Femur (tissue), 1 donor: ENCODE results near the gene MYBPH.

ENCODE experiments used
- DNase-seq: peaks from one replicate; pipeline ENCODE4 v3.0.0-alpha.2; 2017

Gene MYBPH

GRCh38 chr1:203146537-203146936 is 29.1 kb downstream of the MYBPH start:
- no peak for DNase-seq

- no peak for DNase-seq
Measured at GRCh38 chr1:203146042-203146369, 29.6 kb downstream of the MYBPH start.

DNA sequence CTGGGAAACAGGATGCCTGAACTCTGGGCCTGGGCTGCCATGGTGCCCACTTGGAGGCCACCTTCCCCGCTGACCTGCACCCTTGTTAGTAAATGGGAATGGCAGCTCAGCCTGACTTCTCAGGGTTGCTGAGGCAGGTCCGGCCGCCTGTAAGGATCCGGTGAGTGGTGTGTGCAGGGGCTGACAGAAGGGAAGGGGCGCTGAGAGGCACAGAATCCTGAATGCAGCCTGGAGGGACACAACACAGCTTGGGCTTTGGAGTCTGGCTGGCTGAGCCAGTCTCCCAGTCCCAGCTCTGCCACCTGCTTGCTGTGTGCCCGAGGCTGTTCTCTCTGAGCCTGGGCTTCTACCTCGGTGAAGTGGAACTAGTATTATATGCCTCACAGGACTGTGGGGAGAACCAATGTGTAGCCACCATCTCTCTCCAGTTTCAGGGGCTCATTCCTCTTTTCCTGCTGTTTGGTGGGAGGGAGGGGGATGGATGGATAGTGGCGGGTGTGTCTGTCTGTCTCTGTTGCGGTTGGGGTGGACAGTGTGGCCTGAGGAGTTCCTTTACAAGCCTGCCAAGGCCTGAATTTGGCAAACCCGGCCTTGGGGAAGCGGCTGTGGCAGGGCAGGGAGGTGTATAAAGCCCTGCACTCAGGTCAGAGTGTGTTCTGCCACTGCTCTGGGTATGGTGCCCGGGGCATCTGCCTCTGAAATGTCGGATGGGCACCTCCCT is 30.1 kb downstream of the MYBPH start:
- DNase-seq: no peak

- DNase-seq: no peak
Measured at GRCh38 chr1:203144661-203145060, 31.0 kb downstream of the MYBPH start.

DNA sequence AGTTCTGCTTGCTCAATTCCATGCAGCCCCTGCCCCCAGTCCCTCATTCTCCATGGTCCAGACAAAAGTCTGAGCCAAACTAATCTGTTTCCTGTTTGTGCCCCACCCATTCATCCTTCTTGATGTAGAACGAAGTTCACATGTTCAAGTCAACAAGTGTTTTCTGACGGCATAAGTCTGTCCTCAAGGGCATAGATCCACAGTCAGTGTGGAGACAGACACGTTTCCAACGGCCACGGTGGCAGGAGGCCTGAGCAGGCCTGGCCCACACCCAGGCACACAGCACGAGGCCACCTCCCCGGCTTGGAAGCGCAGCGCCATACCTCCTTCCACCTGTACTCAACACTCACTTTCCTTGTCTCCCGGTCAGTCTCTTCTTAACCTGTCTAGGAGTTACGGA is 32.0 kb downstream of the MYBPH start:
- no peak for DNase-seq

DNA sequence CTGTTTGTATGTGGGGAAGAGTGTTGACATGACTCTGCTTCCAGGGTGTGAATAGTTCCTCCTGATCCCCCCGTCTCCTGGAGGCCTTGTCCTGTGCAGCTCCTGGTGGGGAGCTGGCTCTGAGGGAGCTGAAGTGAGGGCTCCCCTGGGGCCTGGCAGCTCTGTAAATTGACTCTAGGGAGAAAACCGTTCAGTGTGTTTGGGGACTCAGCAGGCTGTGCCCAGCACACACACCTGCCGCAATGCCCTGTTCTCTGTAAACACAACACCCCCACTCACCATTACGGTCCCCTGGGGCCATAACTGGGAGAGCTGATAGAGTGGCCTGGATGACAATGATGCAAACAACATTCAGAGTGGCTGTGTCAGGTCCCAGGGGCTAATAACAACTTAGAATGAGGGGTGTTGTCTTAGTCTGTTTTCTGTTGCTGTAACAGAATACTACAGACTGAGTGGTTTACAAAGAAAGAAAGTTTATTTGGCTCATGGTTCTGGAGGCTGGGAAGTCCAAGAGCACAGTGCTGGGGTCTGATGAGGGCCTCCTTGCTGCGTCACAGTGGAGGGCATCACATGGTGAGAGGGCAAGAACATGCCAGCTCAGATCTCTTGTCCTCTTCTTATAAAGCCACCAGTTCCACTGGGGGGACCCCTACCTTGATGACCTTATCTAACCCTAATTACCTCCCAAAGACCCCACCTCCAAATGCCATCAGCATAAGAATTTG is 32.8 kb downstream of the MYBPH start:
- DNase-seq: no peak

GRCh38 chr1:203142124-203142523 is 33.5 kb downstream of the MYBPH start:
- no peak for DNase-seq

GRCh38 chr1:203140743-203141520 is 34.7 kb downstream of the MYBPH start:
- DNase-seq: no peak

DNA sequence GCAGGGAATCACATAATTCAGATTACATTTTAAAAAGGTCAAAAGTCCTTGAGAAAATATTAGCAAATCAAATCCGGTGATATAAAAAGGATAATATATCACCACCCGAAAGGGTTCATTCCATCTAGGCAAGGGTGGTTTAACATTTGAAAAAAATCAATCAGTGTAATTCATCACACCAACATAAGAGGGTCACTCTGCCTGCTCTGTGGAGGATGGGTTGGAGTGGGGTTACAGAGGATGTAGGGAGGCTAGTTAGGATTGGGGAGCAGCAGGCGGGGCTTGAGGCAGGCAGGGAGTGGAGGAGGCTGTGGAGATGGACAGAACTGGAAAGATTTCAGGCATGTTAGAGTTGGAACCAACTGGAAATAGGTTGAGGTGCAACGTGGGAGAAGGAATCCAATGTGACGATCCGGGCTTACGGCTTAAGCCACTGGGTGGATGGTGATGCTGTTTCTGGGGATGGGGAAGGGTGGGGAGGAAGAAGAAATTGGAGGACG is 35.6 kb downstream of the MYBPH start:
- no peak for DNase-seq

DNA sequence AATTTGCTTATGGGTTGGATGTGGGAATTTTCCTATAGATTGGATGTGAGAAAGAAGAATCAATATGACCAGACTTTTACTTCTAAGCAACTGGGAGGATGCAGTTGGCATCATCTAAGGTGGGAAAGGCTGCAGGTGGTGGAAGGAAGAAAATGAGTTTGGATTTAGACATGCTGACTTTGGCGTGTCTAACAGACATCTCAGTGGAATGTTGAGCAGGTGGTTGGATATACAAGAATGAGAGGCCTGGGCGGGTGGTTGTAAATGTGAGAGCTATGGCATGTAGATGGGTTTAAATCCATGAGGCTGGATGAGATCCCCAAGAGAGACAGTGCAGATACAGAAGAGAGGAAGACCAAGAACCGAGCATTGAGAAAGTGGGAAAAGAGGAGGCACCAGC is 37.6 kb downstream of the MYBPH start:
- no peak for DNase-seq

DNA sequence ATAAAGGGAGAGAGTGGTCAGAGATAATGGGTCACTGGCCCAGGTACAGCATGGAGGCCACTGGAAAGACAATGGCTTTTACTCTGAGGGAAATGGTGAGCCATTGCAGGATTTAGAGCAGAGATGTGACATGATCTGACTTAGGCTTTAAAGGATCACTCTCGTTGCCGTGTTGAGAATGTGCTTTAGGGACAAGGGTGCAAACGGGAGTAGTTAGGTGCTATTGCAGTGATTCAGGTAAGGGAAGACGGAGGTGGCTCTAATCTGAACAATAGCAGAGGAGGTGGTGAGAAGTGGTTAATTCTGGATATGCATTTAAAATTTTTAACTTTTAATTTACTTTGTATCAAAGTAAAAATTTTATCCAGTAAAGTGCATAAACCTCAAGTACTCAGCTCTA is 38.3 kb downstream of the MYBPH start:
- no peak for DNase-seq

- no peak for DNase-seq
Measured at GRCh38 chr1:203136409-203137042, 39.1 kb downstream of the MYBPH start.

- no peak for DNase-seq
Measured at GRCh38 chr1:203135636-203136305, 39.9 kb downstream of the MYBPH start.

DNA sequence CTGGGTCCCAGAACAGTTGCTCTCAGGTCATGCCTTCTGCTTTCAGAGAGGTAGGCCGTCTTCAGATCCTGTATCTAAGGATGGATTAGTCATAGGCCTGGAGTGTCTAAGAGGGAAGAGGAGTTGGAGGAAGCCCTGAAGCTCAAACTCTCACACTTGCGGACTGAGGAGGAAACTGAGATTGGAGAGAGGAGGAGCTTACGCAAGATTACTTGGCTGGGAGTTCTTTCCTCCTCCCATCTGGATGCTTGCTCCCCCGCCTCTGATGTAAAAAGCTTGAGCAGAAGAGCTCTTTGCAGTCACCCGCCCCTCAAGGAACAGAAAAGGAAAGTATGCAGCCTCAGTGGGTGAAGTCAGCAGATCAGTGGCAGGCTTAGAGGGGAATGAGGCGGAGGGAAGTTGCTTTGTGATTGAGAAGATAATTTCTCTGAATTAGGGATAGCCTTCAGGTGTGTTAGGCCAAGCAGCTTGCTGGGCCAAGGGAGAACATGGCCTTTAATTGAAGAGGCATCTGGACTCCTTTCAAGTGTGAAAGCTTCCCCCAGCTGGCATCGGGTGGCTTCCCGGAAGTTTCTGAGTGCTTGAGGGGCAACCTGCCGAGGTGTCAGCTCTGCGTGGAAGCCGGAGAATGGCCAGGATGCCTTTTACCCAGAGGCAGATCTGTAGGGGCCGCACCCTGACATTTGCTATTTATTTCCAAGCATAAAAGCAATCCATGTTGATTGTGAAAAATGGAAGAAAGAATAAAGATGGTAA is 41.5 kb downstream of the MYBPH start:
- DNase-seq: no peak

DNA sequence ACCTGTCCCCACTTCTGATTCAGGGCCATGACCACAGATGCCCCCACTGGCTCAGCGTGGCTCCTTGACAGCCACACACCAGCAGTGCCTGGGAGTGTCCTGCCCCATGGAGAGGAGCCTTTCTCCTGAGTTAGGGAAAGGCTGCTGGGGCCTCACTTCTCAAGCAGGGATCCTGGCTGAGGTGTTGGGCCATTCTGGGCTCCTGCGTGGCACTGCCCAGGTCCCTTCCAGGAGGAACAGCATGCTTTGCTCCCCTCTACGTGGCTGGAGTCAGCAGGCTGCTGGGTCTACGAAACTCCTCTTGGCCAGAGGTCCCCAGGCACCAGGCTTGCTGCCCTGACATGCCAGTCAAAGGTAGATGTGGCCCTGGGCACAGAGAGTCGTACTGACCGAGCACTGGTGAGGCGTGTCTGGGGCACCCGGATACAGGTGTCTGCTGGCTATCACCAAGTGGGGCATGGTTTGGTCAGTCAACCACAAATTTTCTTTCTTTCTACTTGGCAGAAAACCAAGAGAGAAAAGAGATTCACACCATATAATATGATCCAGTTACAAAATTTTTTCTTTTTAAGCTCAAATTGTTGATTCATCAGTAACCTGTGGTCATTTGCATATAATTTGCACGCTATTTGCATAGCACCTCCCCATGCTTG is 44.0 kb downstream of the MYBPH start:
- no peak for DNase-seq

GRCh38 chr1:203130358-203130985 is 45.2 kb downstream of the MYBPH start:
- no peak for DNase-seq

DNA sequence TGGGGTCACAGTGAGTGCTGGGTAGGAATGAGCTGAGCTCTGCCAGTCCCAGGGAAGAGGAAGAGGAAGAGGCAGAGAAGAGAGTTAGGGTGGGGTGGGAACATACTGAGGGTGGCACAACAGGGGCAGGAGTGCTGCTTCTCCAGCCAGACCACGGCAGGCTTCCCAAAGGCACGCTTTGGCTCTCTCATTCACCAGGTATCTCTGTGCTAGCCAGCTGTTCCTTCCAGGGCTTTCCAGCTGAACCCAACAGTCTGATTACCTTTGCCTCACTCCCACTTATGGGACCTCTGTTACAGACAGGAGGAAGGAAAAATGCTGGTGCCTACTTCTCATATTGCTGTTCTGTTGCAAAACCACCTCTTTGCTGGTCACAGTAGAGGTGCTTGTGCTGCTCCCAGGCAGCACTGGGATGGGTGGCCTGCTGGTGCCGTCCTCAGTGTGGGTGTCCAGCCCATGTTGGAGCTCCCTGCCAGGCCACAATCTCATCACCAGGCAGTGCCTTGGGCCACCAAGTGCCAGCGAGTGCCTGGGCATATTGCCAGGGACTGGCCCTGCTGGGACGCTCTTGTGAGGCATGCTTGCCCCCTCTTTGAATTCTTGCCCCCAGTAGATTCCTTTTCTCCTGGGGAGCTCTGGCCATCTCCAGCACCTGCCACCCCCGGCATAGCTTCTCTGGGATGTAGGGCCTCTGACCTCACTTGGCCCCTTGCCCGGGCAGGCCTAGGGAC is 46.0 kb downstream of the MYBPH start:
- DNase-seq: no peak

DNA sequence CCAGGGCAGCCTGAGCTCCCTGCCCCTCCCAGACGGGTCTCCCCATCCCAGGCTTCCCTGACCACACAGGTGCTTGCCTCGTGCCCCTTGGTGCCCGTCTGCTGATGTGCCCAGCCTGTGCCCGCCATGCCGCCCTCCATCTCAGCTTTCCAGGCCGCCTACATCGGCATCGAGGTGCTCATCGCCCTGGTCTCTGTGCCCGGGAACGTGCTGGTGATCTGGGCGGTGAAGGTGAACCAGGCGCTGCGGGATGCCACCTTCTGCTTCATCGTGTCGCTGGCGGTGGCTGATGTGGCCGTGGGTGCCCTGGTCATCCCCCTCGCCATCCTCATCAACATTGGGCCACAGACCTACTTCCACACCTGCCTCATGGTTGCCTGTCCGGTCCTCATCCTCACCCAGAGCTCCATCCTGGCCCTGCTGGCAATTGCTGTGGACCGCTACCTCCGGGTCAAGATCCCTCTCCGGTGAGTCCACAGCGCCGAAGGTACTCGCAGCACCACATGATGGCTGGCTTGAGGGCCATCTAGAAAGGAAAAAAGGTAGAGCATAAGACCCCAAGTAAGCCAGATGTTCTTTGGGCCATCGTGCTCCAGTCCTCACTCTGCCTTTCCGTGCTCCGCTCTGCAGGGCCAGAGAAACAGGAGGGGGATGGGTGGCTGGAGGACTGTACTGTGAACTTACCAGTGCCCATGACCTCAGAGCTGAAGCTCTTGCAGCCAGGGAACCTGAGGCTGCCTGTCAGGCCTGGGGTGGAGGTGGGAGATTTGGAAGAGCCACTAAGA is 46.7 kb downstream of the MYBPH start:
- DNase-seq: no peak

DNA sequence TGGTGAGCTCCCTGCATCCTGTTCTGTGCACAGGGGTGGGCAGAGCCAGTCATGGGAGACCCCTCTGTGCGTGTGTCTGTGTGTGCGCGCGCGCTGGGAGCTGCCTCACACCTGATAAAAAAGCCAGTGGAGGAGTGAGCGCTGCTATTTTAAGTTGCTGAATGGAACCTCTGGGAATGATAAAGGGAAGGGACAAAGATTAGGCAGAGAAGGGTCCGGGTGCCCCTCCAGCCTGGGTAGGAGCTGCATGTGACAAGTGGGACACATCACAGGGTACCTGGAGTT is 47.3 kb downstream of the MYBPH start:
- DNase-seq: no peak
